GM12891 (cell line): Measurements from ENCODE around the gene DYNC1H1.

Experiments
- POLR2A ChIP-seq: IDR thresholded peaks from 2 replicates; pipeline ENCODE4 v1.6.1; 2011; ENCODE audit warnings: low read depth, low read length, control low read depth
- POLR2AphosphoS5 ChIP-seq: IDR thresholded peaks from 2 replicates; pipeline ENCODE4 v1.6.1; 2011; ENCODE audit warnings: low read depth, low read length, control low read depth
- TAF1 ChIP-seq: IDR thresholded peaks from 2 replicates; pipeline ENCODE4 v1.6.1; 2011; ENCODE audit warnings: low read depth, low read length, control low read depth

DNA sequence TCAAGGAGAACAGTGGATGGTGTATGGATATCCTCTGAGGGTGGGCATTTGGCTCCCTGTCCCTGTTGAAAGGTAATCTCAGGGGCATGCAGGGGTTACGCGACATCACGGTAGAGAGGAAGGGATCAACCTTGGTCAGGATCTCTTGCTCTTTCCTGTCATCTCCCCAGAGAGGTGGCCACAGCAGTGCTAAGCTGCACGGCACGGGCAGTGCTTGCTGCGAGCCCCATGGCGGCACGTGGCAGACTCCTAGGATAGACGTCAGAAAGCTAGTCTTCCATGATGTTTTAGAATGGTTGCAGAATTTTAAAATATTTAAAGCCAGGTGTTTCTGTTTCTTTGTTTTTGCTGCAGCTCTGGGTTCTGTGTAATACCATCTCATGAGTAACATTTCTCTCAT is 41.0 kb downstream of the DYNC1H1 start:
- TF ChIP-seq POLR2A: no peak
- no peak for TF ChIP-seq TAF1
- no peak for TF ChIP-seq POLR2AphosphoS5
